ENCODE results near the gene LRRC36.

The LRRC36 gene, protein sequence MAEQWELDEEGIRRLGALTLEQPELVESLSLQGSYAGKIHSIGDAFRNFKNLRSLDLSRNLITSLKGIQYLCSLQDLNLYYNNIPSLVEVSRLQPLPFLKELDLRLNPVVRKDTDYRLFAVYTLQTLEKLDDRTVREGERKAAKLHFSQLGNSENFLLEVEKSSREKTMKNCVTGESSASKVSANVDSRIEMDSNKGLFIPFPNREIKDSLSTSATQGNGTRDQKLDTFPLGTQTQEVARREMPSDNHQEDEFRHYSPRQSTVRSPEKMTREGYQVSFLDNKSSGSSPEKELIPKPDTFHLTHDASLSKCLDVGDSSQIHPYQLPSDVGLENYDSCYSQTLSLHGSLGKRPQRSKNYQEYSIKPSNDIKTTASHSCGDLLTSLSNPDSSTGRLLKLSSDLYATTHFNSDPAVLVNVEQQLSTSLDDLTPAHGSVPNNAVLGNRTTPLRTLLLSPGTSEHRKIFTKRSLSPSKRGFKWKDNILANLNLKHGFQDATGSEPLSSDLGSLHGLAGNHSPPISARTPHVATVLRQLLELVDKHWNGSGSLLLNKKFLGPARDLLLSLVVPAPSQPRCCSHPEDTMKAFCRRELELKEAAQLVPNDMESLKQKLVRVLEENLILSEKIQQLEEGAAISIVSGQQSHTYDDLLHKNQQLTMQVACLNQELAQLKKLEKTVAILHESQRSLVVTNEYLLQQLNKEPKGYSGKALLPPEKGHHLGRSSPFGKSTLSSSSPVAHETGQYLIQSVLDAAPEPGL

DNA sequence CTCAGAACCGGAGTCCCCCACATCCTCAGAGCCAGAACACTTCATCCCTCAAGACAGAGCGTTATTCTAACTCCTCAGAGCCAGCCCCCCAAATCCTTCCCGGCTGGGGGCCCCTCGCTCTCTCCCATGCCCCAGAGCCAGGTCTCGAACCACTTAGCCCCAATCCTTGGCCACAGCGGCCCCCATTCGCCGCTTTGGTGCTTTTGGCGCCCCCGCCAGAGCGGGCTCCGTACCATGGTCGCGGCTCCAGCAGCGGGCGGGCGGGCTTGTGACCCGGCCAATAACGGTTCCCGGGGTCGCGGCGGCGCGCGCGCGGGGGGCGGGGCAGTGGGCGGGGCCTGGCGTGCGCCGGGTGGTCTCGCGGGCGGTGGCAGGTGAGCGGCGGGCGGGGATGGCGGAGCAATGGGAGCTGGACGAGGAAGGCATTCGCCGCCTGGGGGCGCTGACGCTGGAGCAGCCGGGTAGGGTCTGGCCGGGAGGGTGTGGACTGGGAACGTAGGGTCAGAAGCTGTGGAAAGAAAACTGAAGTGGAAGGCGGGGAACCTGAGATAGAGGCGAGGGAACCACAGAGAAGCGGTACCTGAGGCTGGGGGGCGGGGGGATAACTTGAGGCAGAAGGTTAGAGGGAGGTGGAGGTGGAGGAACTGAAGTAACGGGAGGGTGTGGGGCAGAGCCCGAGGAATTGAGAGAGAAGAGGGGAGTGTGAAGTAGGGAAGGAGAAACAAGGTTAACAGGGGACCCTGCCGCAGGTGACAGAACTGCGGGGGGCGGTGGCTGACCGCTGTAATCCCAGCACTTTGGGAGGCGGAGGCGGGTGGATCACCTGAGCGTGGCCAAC, at the start of gene LRRC36, which contains the start of gene KCTD19:
Gene LRRC36 (plus strand): TSS at position 344 of the 838 bp plus-strand sequence. CDS start 48 bp downstream, at position 392.
Gene KCTD19 (minus strand): TSS at position 270 of the 838 bp plus-strand sequence. CDS start 34 bp downstream, at position 236.
- DNase-seq (ENCODE audit: low spot score) = peak; percentile 50

DNA sequence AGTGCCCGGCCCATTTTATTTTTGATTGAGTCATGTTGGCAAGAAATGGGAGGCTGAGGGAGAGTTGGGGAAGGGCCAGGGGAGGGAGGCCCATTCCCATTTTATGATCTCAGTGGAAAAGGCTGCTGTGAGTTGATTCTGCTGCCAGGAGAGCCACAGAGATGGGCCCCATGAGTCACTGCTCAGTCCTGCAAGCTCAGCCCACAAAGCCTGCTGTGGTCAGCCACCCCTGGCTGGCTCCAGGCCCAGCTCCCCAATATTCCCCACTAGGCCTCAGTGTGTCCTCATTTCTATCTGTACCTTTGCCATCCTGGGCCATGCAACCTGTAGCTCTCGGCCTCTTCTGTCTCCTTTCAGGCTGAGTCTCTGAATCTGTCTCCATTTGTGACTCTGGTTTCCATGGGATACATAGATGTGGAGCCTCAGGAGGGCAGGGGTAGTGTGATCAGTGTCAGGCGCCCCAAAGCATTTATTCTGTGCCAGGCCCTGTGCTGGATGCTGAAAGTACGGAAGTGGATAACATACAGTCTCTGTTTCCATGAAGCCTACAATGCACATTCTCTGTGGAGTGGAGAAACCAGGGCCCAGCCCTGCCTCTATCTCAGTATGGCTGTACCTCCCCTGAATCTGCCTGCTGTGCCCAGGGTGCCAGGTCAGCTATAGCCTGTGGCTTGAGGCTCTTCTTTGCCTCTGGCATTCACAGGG, 49.2 kb upstream of the LRRC36 start:
- DNase-seq (ENCODE audit: low spot score) = no peak

DNA sequence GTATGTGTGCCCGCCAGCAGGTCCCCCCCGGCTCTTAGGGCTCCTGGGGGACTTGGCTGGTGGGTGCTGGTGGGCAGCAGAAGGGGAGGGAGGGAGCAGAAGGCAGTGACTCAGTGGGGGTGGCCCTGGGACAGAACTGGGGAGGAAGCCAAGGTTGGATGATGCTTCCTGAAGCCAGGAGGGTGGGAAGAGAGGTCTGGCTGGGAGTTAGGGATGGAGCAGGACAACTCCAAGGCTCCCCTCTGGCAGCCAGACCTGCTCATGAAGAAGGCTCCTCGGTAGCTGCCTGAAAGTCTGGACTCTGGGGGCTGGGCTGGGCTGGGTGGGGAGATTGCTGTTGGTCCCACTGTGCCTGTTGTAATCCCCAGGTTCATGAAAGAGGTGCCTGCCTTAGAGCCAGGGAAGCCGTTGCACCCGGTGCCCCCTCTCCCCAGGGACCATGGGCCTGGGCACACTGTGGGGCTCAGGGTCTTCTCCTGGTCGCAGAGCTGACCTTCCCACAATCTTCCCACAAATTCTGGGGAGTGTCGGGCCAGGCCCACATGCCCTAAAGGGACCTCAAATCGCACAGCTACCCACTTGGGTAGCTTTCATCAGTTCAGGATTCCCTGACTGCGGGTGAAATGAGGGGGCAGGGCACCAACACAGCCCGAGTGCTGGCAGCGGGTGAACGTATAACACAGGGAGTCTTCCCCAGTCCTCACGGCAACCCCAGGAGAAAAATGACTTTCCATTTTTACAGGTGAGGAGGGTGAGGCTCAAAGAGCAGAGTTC, 48.4 kb upstream of the LRRC36 start:
- no peak for DNase-seq (ENCODE audit: low spot score)

DNA sequence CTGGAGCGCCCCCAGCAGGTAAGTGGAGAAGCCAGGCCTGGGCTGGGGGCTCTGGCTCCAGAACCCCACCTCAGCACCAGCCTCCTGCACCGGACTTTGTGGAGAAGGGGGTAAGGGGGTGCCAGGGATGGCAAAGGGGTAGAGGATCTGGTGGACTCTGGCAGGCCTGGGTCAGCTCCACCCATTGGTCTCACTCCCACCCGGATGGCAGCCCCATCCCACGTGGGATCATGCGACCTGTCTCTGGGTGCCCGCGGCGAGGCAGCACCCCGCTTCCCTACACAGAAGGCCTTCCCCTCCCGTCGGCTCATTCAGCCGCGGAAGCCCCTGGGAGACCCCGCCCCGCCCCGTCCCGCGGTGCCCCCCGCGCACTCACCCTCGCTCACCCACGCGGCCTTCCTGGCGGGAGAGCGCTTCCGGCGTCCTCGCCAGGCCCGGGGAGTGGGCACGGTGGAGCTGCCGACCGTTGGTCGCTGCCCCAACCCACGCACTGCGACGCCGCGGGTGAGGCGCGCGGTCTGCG, 47.8 kb upstream of the LRRC36 start:
- DNase-seq (ENCODE audit: low spot score) = peak; percentile 35

DNA sequence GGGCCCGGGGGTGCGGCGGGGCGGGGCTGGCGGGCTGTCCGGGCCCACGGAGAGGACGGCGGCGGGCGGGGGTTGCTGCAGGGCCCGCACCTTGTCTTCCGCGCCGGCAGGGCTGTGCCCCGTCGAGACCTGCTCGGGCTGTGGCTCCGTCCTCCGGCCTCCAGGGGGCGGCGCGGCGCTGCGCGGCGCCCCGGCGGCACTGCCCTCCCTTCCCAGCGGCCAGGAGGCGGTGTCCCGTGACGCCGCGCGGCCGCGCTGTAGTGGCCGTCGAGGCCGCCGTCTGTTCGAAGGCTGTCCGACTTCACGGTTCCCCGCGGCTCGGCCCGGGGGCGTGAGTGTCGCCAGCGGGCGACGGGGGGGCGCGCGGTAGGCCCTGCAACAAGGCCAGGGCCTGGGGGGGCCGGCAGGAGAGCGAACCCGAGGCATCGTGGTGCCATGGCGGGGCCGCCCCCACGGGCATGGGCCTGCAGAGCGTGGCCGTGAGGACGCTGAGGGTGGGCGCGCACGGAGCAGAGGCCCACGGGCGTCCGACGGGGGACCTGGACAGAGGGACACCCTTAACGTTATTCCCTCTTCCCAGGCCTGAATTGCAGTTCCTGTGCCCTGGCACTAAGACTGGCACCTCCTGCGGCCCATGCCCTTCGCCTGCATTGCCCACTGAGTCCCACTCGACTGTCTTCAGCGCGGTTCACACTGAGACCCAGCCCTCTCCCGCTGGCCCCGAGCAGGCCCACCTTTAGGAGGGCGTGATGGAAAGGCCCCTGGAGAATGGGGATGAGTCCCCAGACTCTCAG, 47.1 kb upstream of the LRRC36 start, which contains the start of gene PLEKHG4:
Gene PLEKHG4 (plus strand): TSS at position 237 of the 794 bp plus-strand sequence. CDS start 513 bp downstream, at position 750.
- DNase-seq (ENCODE audit: low spot score) = peak; percentile 88

DNA sequence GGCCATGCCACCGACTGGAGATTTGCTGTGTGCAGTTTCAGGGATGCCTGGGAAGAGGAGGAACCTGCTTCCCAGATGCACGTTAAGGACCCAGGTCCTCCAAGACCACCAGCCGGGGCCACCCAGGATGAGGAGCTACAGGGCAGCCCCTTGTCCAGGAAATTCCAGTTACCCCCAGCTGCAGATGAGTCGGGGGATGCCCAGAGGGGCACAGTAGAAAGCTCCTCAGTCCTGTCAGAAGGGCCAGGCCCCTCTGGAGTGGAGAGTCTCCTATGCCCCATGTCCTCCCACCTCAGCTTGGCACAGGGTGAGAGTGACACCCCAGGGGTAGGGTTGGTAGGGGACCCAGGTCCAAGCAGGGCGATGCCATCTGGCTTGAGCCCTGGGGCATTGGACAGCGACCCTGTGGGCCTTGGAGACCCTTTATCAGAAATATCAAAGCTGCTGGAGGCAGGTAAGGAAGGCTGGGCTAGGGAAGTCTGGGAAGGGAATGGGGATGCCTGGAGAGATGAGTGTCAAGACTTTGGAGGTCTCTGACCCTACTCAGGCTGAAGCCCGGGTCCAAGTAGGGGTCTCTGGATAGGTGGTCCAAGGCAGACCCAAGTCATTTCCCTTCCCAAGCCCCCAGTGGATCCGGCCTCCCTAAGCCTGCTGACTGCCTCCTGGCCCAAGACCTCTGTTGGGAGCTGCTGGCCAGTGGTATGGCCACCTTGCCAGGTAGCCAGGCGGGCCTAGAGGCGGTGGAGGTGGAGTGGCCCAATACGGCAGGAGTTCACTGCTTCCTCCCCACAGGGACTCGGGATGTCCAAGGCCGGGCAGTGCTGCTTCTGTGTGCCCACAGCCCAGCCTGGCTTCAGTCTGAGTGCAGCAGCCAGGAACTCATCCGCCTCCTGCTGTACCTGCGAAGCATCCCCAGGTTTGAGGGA, 46.3 kb upstream of the LRRC36 start:
- no peak for DNase-seq (ENCODE audit: low spot score)

DNA sequence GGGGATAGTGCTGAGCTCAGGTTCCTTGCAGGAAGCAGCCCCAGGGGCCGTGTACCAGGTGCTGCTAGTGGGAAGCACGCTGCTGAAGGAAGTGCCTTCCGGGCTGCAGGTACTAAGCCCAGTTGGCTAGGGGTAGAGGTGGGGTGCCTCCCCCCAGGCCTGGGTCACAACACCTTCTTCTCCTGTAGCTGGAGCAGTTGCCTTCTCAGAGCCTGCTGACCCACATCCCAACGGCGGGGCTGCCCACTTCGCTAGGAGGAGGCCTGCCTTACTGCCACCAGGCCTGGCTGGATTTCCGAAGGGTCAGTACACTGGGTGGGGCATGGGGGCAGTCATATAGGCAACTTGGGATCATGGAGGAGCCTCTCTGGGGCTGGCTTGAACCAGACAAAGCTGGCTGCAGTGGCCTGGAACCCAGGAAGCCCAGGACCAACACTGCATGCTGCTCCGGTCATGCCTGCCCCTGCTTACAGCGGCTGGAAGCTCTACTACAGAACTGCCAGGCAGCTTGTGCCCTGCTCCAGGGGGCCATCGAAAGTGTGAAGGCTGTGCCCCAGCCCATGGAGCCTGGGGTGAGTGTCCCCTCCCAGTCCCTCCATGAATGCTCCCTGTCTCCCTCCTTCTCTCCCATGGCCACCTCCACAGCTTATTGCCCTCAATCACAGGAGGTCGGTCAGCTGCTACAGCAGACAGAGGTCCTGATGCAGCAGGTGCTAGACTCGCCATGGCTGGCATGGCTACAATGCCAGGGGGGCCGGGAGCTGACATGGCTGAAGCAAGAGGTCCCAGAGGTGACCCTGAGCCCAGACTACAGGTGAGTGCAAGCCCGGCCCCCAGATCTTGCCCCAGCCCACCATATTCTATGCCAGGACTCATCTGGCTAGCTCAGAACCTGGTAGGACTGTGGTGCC, 44.8 kb upstream of the LRRC36 start:
- DNase-seq (ENCODE audit: low spot score) = no peak

DNA sequence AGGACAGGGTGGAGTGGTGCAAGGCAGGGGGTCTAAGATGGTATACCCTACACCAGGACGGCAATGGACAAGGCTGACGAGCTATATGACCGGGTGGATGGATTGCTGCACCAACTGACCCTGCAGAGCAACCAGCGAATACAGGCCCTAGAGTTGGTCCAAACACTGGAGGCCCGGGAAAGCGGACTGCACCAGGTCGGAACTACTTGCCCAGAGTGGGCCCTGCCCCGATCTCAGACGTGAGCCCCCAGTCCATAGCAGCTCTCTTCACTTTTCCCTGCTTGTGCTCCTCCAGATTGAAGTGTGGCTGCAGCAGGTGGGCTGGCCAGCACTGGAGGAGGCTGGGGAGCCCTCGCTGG, 44.2 kb upstream of the LRRC36 start:
- no peak for DNase-seq (ENCODE audit: low spot score)

DNA sequence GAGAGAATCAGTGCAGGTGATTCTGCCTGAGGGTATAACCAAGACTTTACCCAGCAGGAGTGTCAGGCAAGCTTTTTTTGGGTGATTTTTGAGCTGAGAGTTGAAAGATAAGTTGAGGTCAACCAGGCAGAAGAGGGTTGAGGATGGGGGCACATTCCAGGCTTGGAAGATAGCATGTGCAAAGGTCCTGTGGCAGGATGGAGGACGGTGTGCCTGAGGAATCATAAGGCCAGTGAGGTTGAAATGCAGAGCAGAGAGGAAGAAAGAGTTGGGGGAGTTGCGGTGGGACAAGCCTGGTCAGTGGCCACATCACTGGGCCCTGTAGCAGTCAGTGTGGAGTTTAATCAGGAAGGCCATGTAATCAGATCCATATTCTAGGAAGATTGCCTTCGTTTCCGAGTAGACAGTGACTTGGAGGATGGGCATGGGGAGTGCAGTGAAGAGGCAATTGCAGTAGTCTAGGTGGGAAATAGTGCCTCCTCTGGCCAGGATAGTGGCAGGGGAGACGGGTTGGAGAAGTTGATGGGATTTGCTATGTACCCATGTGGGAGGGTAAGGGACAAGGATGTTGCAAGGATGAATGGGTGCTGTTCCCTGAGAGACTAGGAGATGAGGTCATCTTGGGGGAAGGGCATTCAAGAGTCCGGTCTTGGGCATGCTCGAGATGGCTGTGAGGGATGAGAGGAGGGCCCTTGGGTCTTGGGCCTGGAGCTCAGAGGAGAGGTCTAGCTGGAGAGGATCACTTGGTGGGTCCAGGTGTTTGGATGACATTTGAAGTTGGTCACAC, 43.4 kb upstream of the LRRC36 start:
- DNase-seq (ENCODE audit: low spot score) = no peak

DNA sequence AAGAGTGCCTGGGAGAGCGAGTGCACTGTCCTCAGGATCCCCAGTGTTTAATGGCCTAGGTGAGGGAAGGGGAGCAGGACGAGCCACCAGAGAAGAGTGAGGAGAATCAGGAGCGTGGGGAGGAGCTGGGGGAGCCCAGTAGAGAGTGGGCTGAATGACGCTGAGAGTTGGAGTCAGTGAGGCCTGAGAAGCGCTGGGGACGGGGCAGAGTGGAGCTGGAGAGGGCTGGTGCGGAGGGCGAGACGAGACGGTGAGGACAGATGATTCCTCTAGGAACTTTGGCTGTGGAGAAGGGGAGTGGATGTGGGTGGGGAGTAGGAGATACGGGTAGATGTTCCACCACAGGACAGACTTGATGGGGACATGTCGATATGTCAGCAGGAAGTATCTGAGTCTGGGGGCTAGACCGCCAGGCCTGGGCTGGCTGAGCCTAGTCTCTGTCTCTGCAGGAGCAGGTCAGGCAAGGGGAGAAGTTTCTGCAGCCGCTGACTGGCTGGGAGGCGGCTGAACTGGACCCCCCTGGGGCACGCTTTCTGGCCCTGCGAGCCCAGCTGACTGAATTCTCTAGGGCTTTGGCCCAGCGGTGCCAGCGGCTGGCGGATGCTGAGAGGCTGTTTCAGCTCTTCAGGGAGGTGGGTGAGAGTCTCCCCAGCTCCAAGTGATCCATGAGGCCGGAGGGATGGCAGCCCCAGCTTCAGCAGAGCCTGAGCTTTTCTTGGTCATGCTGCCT, 42.6 kb upstream of the LRRC36 start:
- no peak for DNase-seq (ENCODE audit: low spot score)

DNA sequence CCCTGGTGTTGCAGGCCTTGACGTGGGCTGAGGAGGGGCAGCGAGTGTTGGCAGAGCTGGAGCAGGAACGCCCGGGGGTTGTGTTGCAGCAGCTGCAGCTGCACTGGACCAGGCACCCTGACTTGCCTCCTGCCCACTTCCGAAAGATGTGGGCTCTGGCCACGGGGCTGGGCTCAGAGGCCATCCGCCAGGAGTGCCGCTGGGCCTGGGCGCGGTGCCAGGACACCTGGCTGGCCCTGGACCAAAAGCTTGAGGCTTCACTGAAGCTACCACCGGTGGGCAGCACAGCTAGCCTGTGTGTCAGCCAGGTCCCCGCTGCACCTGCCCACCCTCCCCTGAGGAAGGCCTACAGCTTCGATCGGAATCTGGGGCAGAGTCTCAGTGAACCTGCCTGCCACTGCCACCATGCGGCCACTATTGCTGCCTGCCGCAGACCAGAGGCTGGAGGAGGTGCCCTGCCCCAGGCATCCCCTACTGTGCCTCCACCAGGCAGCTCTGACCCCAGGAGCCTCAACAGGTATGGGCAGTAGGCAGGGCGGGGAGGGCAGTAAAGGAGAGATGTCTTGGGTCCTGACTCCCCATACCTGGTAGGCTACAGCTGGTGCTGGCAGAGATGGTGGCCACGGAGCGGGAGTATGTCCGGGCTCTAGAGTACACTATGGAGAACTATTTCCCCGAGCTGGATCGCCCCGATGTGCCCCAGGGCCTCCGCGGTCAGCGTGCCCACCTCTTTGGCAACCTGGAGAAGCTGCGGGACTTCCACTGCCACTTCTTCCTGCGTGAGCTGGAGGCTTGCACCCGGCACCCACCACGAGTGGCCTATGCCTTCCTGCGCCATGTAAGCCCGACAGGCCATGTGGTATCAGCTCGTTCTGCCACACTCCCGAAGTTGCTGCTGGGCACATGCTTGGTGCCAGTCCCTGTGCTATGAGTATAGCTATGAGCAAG, 41.6 kb upstream of the LRRC36 start:
- DNase-seq (ENCODE audit: low spot score) = no peak

DNA sequence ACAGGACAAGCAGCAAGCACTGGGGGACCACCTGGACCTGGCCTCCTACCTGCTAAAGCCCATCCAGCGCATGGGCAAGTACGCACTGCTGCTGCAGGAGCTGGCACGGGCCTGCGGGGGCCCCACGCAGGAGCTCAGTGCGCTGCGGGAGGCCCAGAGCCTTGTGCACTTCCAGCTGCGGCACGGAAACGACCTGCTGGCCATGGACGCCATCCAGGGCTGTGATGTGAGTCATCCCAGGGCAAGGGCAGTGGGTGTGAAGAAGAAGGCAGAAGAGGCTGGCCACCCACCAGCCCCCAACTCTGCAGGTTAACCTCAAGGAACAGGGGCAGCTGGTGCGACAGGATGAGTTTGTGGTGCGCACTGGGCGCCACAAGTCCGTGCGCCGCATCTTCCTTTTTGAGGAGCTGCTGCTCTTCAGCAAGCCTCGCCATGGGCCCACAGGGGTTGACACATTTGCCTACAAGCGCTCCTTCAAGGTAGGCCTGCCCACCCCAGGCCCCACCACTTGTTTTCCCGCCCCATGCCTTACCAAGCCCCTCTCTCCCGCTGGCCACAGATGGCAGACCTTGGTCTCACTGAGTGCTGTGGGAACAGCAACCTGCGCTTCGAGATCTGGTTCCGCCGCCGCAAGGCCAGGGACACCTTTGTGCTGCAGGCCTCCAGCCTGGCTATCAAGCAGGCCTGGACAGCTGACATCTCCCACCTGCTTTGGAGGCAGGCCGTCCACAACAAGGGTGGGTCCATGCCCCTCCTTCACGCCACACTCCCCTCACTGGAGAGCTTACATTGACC, 40.0 kb upstream of the LRRC36 start:
- DNase-seq (ENCODE audit: low spot score) = no peak

DNA sequence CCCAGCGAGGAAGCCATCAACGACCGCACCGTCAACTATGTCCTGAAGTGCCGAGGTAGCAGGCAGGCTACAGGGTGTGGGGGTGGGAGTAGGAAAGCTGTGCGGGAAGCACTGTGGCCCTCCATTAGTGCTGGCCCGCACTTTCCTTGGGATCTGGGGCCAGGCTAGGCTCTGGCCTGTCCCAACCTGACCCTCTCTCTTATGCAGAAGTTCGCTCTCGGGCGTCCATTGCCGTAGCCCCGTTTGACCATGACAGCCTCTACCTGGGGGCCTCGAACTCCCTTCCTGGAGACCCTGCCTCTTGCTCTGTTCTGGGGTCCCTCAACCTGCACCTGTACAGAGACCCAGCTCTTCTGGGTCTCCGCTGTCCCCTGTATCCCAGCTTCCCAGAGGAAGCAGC, 38.7 kb upstream of the LRRC36 start:
- no peak for DNase-seq (ENCODE audit: low spot score)

DNA sequence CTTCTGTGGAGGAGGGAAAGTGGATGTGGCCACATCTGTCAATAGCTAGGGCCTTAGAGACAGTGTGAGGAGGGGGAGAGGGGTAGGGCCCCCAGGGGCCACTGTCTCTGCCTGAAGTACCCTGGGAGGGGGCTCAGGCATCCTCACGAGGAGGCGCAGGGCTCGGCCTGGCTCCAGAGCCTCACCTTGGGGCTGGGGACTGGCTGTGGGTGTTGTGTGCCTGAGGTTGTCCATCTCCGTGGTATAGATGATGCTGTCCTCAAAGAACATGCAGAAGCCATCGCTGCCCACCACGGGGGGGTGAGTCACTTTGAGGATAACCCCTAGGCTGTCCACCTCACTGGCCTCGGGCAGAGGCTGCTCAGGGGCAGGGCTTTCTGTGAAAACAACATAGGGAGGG, 35.2 kb upstream of the LRRC36 start:
- no peak for DNase-seq (ENCODE audit: low spot score)
